Subcutaneous abdominal adipose tissue (tissue), 5 donors: ENCODE results near the gene RIMBP2.
"Not testable (repeated sequence)": the region's sequence is repeated elsewhere in the genome, so short reads cannot be mapped to it uniquely, and the experiment has no call there.

Experiments
- H3K27ac ChIP-seq: one replicate; pipeline ENCODE4 v1.7.0; 2013; ENCODE audit warnings: low read depth, mild to moderate bottlenecking, inconsistent platforms, low read length, moderate library complexity
- H3K27me3 ChIP-seq, 5 donors: one replicate each; pipeline ENCODE4 v1.7.0; 2013; ENCODE audit warnings: low read length in 5 of 5, inconsistent platforms in 1 of 5; ENCODE audit not compliant: control insufficient read depth in 5 of 5, insufficient read depth in 4 of 5
- H3K36me3 ChIP-seq, 5 donors: one replicate each; pipeline ENCODE4 v1.7.0; 2013; ENCODE audit warnings: low read length in 5 of 5; ENCODE audit not compliant: control insufficient read depth in 5 of 5, insufficient read depth in 5 of 5
- H3K4me1 ChIP-seq, 5 donors: one replicate each; pipeline ENCODE4 v1.7.0; 2013; ENCODE audit warnings: low read length in 5 of 5, mild to moderate bottlenecking in 3 of 5, moderate library complexity in 1 of 5; ENCODE audit not compliant: control insufficient read depth in 5 of 5, insufficient read depth in 5 of 5
- H3K4me3 ChIP-seq, 5 donors: one replicate each; pipeline ENCODE4 v1.7.0; 2013; ENCODE audit warnings: low read length in 5 of 5, low read depth in 1 of 5
- H3K9ac ChIP-seq, 5 donors: one replicate each; pipeline ENCODE4 v1.7.0; 2013; ENCODE audit warnings: low read length in 5 of 5, mild to moderate bottlenecking in 4 of 5, moderate library complexity in 3 of 5
- H3K9me3 ChIP-seq, 5 donors: one replicate each; pipeline ENCODE4 v1.7.0; 2013; ENCODE audit warnings: low read length in 5 of 5; ENCODE audit not compliant: control insufficient read depth in 5 of 5
- donor health status: healthy.
- donor health status: healthy.
- donor health status: healthy.
- donor health status: healthy.
- donor health status: healthy.

RIMBP2 gene

GRCh38 chr12:130701402-130701744, 14.7 kb downstream of the RIMBP2 start:
- Histone ChIP-seq H3K27me3 (peaks cover 3 to 18% (median 6%) of the 10 kb centered on the region in 5 donors), H3K27ac (no peak overlapping the region), H3K9ac (no peak overlapping the region), H3K9me3 (peaks cover 0 to 4% (median 0%) of the 10 kb centered on the region in 5 donors), H3K4me3 (no peak overlapping the region), H3K36me3 (no peaks in the 10 kb centered on the region), H3K4me1 (no peaks in the 10 kb centered on the region)

DNA sequence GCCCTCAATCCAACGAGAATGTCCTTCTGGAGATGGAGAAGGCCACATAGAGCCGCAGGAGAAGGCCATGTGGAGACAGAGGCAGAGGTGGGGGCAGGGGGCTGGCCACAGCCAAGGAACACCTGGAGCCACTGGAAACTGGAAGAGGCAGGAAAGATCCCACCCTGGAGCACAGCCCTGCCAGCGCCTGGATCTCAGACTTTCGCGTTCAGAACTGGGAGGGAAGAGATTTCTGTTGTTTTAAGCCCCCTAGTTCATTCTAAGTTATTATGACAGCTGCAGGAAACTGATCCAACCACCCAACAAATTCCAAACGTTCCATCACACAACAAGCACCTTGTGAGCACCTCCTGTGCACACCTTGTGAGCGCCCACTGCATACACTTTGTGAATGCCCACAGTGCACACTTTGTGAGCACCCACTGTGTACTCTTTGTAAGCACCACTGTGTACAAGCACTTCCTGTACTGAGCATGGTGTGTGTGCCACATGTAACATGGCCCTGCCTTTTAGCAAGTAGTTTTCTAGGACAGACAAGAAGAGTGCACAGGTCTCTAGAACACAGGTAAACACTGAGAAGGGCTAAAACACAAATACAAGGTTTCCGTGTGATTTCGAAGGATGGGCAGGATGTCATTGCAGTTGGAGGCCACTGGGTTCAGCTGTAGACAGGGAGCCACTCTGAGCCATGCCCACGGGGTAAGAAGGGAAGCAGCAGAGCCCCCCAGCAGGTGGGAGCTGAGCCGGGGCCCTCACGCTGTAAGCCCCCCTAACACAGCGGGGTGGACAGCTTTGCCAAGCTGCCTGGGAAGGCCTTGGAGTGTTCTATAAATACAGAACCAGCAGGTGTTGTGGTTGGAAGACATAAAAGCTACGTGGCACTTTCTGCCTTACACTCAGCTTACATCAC, 15.4 kb downstream of the RIMBP2 start:
- H3K9me3 ChIP-seq, result peaks cover 0 to 4% (median 0%) of the 10 kb centered on the region in 5 donors
- H3K4me3 ChIP-seq, result no peak overlapping the region
- H3K4me1 ChIP-seq, result no peaks in the 10 kb centered on the region
- no peak overlapping the region for H3K27ac ChIP-seq
- H3K27me3 ChIP-seq, result peaks cover 3 to 17% (median 6%) of the 10 kb centered on the region in 5 donors
- H3K9ac ChIP-seq, result no peak overlapping the region
- no peaks in the 10 kb centered on the region for H3K36me3 ChIP-seq

DNA sequence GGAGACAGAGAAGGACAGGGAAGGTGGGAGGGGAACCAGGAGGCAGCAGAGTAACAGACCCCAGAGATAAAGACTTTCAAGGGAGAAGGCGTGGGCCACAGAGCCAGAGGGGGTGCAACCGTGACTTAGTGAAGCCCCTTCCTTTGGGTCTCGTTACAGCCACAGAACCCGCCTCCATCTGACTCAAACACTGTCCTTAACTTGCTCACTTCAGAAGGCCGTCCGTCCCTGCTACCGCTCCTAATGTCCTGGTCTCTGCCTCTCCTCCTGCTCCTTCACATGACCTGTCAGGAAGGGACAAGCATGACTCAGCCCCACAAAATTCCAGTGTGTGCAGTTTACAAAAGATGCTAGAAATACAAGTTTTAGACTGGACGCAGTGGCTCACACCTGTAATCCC, 18.0 kb downstream of the RIMBP2 start:
- no peaks in the 10 kb centered on the region for H3K4me1 ChIP-seq
- no peaks in the 10 kb centered on the region for H3K36me3 ChIP-seq
- peaks cover 0 to 6% (median 3%) of the 10 kb centered on the region in 5 donors for H3K27me3 ChIP-seq
- no peak overlapping the region for H3K4me3 ChIP-seq
- H3K9me3 ChIP-seq, result peaks cover 0 to 4% (median 0%) of the 10 kb centered on the region in 5 donors
- H3K9ac ChIP-seq, result no peak overlapping the region
- no peak overlapping the region for H3K27ac ChIP-seq

DNA sequence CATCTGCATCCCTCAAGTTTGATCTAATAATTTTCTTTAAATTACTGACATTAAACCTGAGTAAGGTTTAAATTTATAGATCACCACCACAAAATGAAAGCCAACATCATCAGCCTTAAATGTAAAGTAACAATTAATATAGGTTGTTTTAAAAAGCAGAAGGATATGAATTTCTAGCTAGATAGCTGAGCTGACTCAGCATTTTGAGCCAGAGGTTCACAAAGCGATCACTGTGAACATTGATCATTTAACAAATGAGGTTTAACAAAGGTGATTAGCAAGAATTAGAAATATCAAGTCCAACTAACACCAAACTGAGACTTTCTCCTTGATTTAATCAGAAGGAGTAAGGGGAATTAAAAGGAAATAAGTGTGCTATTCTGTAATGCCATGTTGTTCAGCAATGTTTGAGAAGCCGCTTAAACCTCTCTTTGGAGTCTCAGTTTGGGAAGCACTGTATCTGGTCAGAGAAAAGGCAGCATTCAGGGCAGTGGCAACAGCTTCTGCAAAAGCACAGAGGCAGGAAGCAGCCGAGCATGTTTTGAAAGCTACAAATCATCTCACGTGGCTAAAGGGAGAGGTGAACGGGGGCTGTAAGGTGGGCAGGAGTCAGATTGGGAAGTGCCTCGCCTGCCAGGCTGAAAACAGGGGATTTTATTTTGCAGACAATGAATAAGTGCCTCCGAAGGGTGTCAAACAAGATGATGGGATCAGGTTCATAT, 19.6 kb downstream of the RIMBP2 start:
- Histone ChIP-seq H3K4me3 (no peak overlapping the region), H3K9me3 (peaks cover 0 to 4% (median 0%) of the 10 kb centered on the region in 5 donors), H3K27me3 (peaks cover 0 to 6% (median 3%) of the 10 kb centered on the region in 5 donors), H3K36me3 (no peaks in the 10 kb centered on the region), H3K27ac (no peak overlapping the region), H3K4me1 (no peaks in the 10 kb centered on the region), H3K9ac (no peak overlapping the region)

GRCh38 chr12:130695061-130695460, 21.0 kb downstream of the RIMBP2 start:
- Histone ChIP-seq H3K27me3 (peaks cover 0 to 6% (median 3%) of the 10 kb centered on the region in 5 donors), H3K36me3 (no peaks in the 10 kb centered on the region), H3K27ac (no peak overlapping the region), H3K9me3 (peaks cover 0 to 4% (median 3%) of the 10 kb centered on the region in 5 donors), H3K4me1 (no peaks in the 10 kb centered on the region), H3K4me3 (no peak overlapping the region), H3K9ac (no peak overlapping the region)

DNA sequence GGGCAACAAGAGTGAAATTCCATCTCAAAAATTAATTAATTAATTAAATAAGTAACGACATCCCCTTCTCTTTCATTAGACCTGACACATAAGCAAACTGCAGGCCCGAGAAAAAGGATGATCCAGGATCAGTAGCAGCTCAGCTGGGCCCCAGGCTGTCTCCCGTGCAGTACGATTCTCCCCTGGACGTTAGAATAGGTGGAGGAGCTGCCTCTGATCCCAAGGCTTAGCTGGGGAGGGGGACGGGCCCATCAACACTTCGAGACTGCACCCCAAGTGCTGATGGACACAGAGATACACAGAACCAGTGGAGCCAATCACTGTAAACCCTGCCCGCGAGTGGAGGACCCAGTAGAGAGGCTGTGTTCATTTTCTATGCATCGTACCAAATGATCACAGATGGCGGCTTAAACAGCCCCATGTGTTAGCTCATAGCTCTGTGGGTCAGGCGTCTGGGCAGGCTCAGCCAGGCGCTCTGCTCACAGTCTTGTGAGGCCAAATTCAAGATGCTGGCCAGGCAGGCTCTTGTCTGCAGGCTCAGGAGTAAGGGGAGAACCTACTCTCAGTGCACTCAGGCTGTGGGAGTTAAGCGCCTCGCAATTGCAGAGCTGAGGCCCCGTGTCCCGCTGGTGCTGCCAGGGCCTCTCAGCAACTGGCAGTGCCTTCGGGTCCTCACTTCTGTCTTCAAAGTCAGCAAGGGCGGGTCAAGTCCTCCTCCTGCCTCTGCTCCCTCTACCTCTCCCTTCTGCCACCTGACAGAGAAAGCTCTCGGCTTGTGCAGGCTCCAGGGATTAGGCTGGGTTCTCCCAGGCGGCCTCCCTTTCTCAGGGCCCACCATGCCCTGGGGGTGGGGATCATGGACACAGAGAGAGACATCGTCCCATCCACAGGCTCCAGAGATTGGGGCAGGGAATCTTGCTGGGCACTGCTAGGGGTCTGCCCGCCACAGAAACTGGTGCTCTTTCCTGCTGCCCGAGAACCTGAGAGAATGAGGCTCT, 26.4 kb downstream of the RIMBP2 start:
- Histone ChIP-seq H3K36me3 (no peaks in the 10 kb centered on the region), H3K4me3 (no peak overlapping the region), H3K9me3 (peaks cover 0 to 4% (median 0%) of the 10 kb centered on the region in 5 donors), H3K27ac (no peak overlapping the region), H3K9ac (no peak overlapping the region), H3K4me1 (peaks cover 0 to 4% (median 0%) of the 10 kb centered on the region in 5 donors), H3K27me3 (peaks cover 6 to 25% (median 10%) of the 10 kb centered on the region in 5 donors)

DNA sequence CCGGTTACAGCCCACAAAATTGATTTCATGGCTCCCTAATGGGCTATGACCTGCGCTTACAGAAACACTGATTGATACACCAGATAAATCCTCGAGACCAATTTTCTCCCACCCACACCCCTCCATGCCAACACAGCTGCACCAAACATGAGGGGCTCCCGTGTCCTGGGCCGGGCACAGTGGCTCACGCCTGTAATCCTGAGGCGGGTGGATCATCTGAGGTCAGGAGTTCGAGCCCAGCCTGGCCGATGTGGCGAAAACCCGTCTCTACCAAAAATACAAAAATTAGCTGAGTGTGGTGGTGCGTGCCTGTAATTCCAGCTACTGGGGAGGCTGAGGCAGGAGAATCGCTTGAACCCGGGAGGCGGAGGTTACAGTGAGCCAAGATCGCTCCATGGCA, 27.1 kb downstream of the RIMBP2 start:
- H3K27me3 ChIP-seq, result peaks cover 6 to 25% (median 10%) of the 10 kb centered on the region in 5 donors
- H3K27ac ChIP-seq, H3K4me1 ChIP-seq, H3K36me3 ChIP-seq, H3K4me3 ChIP-seq, H3K9me3 ChIP-seq, H3K9ac ChIP-seq: not testable (repeated sequence)

DNA sequence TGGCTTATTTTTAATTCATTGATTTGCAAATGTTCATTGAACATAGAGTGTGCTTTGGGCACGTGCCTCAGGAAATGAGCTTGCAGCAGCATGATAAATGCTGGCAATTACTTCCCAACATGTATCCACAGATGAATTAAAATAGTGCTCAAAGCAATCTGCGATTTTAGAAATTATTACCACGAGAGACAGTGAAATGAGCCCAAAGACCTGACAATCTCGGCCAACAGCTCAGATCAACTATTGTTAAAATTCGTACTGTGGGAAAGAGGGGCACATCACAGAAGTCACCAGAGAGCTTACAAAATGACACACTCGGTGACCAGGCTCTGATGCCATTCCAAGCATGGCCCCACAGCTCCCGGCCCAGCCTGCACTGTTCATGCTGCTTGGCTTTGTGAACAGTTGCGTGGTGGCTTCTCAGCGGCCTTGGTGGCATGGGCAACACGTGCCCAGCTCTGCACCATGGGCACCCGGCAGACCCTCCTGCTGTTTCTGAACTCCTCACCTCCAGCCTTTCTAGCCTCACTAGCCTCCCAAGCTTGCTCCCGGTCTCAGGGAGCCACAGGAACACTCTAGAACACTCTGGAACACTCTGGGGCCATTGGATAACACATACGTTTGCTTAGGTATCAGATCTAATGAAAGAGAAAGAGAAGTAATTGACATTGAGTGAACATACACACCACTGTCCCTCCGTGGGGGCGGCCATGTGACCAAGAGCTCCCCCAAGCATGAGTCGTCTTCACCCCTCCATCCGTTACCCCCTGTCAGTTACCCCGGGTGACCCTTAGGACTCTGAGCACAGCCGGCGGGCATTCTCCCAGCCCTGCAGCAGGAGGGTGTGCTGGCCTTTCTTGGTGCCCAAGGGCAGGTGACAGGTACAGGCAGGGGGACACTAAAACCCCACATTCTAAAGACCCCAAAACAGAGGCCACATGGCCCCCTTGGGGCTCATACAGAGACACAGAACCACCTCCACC, 28.0 kb downstream of the RIMBP2 start:
- Histone ChIP-seq H3K36me3 (no peaks in the 10 kb centered on the region), H3K27me3 (peaks cover 6 to 26% (median 10%) of the 10 kb centered on the region in 5 donors), H3K27ac (no peak overlapping the region), H3K9me3 (peaks cover 0 to 4% (median 0%) of the 10 kb centered on the region in 5 donors), H3K4me3 (no peak overlapping the region), H3K4me1 (peaks cover 0 to 4% (median 0%) of the 10 kb centered on the region in 5 donors), H3K9ac (no peak overlapping the region)
